GM12874 (cell line): ENCODE data around the gene GPATCH4.

ENCODE experiments used
- CTCF ChIP-seq: IDR thresholded peaks from 2 replicates; pipeline ENCODE4 v1.5.1; 2011; ENCODE audit warnings: low read depth, mild to moderate bottlenecking, control low read depth, low read length, moderate library complexity; ENCODE audit not compliant: insufficient read depth

The GPATCH4 gene

GRCh38 chr1:156599811-156600210 lies 1.5 kb downstream of the GPATCH4 start:
- peak; percentile 20; the same call in 1 of the 2 replicates for TF ChIP-seq CTCF

GRCh38 chr1:156598731-156599432 lies 2.4 kb downstream of the GPATCH4 start:
- no peak for TF ChIP-seq CTCF

- TF ChIP-seq CTCF: no peak
Measured at GRCh38 chr1:156598125-156598524, 3.2 kb downstream of the GPATCH4 start.

- no peak for TF ChIP-seq CTCF
Measured at GRCh38 chr1:156596426-156596825, 4.9 kb downstream of the GPATCH4 start.

GRCh38 chr1:156595016-156595415 lies 6.3 kb downstream of the GPATCH4 start:
- no peak for TF ChIP-seq CTCF

- TF ChIP-seq CTCF: no peak
Measured at GRCh38 chr1:156594190-156594589, 7.1 kb downstream of the GPATCH4 start.

GRCh38 chr1:156593661-156593989 lies 7.7 kb downstream of the GPATCH4 start:
- no peak for TF ChIP-seq CTCF
